ENCODE measurements around the gene SYNM.
A peak's percentile ranks its signal among the peaks of the same experiment; 100 is the strongest.

The SYNM gene

GRCh38 chr15:99085413-99086326 is 19.2 kb upstream of the SYNM start:
- no peak for DNase-seq

DNA sequence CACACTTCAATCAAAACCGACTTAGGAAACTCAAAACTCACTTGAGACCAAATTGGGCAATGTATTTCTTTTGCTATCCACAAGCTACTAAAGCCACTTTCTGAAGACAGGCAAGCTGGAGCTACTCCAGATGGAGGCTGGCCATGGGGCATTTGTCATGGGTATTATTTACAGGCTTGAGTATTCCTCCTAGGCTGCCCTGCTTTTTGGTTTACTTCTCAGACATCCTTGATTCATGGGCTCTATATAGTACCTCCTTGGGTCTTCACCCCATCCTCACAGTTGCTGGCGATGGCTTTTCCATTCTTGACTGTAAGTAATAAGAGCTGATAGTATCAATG is 18.6 kb upstream of the SYNM start:
- DNase-seq: no peak

DNA sequence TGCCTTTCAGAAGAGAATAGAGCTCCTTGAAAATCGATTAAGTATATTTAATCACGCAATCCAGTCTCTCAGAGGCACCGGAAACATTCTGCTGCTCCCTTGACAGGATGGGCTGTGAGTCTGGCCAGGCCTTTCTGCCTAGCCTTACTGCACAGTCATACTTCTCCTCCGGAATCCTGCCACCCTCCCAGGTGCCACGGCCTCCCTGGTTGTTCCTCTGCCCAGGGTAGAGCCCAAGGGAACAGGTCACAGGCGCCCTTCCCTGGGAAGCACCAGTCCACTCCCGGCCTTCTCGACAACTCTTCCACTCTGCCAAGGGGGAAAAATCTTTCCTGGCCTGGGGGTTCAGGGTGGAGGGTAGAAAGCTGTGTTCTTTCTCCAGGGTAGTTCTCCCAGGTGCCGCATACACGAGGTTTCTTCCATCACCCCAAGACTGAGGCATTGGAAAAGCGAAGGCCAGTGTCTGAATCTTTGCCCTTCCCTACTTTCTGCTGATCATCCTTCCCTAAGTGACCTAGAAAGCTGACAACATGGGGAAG is 17.4 kb upstream of the SYNM start:
- DNase-seq: no peak

DNA sequence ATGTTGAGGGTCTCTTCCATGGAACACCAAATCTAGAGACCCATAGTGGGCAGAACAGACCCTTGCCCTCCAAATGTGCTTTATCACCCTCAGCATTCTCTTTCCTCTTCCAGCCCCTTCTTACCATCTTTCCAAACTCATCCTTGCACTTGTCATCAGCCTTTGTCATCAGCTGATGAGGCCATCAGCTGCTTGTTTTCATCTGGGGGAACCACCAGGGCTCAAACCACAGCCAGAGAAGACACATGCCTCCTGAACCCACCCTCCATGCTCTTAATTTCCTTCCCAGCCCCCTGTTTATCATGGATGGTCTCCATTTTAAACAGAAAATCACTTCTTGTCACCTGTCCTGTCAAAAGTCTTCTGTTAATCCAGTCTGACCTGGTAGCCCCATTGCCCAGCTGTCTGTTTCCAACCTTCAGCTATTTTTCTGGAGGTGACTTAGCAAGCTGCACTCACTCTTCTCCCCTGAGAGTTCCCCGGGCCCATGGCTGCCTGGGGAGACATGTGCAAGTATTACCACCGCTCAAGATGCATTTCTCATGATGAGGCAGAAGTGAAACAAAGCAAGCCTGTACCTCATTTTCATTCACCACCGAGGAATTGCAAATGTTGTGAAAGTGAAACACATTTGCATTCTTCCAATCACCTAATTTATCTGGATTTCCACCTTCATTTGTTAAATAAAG is 14.7 kb upstream of the SYNM start:
- peak in 1 of 2 donors; percentile 39 for DNase-seq

- no peak for DNase-seq
Measured at GRCh38 chr15:99090938-99091337, 13.9 kb upstream of the SYNM start.

DNA sequence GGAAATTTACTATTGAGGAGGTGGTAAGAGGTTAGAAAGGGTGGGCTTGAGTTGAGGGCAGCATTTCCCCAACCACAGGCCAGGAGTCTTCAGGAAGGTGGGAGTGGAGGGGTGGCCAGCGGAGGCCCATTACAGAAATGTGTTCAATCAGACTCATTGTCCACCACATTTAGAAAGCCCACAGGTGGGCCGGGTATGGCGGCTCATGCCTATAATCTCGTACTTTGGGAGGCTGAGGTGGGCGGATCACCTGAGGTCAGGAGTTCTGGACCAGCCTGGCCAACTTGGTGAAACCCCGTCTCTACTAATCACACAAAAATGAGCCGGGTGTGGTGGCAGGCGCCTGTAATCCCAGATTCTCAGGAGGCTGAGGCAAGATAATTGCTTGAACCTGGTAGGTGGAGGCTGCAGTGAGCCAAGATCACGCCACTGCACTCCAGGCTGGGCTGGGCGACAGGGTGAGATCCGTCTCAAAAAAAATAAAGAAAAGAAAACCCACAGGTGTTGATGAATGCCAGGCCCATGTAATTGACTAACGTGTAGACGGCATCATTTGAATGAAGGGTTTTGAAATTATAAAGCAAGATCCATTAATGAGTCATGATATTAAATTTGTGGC is 12.2 kb upstream of the SYNM start:
- no peak for DNase-seq

DNA sequence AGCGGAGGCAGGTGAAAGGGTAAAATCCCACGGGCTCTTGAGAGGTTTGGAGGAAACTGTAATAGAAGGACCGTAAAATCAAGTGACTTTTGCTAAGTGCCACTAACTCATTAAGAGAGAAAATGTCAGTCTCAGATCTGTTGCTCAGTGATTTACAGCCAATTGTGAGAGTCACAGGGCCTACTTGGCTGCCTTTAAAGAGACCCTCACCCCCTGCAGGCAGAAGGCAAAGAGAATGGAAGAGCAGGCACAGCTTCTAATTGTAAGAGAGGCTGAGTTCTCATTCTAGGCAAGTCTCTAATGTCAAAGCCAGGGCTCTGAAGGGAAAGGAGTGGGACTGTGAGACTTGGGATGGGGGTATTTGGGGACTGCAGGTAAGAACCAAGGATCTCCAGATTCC is 9.3 kb upstream of the SYNM start:
- no peak for DNase-seq

DNA sequence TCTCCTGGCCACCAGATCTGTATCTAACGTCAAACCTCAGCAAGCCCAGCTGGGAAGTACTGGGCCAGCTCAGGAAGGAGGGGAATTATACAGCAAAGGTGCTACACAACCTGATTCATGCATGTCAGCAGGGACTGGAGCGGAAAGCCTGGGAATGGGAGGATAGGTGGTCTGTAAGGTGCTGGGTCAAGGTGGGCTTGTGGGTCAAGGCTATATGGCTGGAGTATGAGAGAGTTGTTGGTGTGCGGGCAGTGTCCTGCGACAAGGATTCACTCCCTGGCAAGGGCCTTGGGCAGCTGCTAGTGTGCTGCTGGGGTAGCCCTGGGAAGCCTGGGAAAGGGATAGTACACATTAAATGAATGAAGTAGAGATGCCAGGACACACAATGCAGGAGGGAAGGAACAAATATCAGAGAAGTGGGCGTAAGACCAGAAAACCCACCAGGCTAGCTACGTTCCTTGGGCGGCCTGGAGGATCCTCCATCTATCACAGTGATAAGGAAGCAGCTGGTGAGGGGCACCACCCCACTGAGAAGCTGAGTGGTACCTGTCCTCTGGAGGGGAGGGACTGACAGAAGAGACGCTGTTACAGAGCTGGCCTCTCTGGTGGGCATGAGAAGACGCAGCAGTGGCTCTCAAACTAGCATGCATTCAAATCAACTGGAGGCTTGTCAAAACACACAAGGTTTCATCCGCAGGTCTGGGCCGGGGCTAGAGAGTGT is 8.5 kb upstream of the SYNM start:
- no peak for DNase-seq

GRCh38 chr15:99096894-99097426 is 7.9 kb upstream of the SYNM start:
- no peak for DNase-seq

GRCh38 chr15:99097441-99098410 is 7.2 kb upstream of the SYNM start:
- DNase-seq: no peak

GRCh38 chr15:99098426-99098825 is 6.5 kb upstream of the SYNM start:
- DNase-seq: no peak

DNA sequence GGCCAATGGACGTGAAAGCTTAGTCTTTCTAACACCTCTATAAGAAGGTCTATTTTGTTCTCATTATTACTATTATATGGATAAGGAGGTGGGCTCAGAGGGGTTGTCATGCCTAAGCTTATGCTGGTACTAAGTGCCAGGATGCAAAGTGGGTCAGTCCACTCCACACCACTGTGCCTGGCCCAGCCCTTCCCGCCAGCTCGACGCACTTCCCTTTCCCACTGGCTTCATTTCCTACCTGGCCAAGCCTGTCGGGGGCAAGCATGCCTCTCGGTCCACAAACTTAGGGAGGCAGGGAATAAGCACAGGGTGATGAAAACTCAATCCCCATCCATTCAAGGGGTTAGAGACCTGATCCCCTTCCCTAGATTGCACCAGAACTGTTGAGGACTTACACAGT is 5.9 kb upstream of the SYNM start:
- no peak for DNase-seq

DNA sequence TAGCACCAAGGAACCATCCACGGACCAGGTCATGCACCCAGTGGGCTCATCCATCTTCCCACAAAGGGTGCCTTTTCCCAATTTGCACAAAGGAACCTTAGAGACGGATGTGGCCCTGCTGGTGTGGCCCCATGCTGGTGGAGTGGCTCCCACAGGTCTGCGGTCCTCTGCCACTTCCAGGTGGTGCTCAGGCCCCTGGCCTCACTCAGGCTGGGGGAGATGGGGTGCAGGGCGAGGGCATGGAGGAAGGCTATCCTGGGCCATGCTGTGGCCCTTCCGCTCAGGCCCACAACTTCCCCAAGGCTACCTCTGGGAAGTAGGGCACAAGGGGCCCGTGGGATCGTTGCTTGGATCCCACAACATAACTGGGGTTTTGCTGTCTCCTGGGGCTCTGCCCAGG is 5.2 kb upstream of the SYNM start:
- DNase-seq: no peak

GRCh38 chr15:99100245-99101173 is 4.4 kb upstream of the SYNM start:
- DNase-seq: peak; percentile 29 to 40

GRCh38 chr15:99101501-99101900 is 3.4 kb upstream of the SYNM start:
- DNase-seq: no peak

- no peak for DNase-seq
Measured at GRCh38 chr15:99102332-99103235, 2.3 kb upstream of the SYNM start.

- DNase-seq: no peak
Measured at GRCh38 chr15:99103279-99103678, 1.6 kb upstream of the SYNM start.

DNA sequence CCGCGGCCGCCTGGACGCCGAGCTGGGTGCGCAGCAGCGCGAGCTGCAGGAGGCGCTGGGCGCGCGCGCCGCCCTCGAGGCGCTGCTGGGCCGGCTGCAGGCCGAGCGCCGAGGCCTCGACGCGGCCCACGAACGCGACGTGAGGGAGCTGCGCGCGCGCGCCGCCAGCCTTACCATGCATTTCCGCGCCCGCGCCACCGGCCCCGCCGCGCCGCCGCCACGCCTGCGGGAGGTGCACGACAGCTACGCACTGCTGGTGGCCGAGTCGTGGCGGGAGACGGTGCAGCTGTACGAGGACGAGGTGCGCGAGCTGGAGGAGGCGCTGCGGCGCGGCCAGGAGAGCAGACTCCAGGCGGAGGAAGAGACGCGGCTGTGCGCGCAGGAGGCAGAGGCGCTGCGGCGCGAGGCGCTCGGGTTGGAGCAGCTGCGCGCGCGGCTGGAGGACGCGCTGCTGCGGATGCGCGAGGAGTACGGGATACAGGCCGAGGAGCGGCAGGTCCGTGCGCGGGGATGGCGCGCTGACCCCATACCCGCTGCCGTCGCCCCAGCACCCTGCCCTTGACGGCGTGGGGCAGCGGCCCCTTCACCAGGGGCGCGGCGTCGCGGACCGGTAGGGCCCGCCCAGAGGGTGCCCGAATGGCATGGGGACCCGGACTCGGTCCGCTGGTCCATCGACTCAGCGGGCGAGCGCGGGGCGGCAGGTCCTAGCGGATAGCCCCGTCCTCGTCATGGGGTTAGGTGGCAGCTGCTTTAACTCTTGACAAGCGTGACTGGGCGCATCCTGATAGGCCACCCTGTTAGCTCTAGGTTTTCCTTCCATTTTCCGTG is 848 bp downstream of the SYNM start:
- DNase-seq: peak in 1 of 2 donors; percentile 37
